Measurements from ENCODE around the gene PBX3. TPM values are rescaled to one million over a fixed set of nuclear protein-coding genes. Genes with fewer than 3 reads are reported as not detected.

PBX3 gene
- total and polyA plus RNA-seq, 10 of the 15 experiments (the other 5 are each of a cell fraction or from before 2014, with no cell fraction given) = 6.7 to 146 (median 22.2) TPM

DNA sequence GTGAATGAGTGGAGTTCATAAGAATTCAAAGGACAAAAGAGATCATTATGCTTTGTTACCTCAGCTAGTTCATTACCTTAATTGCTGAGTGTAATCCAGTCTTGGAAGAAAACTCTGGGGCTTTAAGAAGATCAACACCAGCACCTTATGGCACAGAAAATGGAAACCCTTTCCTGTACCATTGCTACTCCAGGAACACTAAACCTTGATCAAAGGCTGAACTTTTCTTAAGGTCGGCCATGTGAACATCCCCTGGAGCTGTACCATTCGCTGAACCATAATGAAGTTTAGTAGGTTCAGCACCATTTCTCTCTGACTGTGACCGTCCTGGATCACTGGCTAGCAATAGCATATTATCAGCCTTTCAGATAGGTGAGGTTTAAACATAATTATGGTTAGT lies 97.4 kb downstream of the PBX3 start:
- 53% methylated on average over 3 of the region's 3 CpGs for WGBS (ENCODE audit: insufficient coverage, insufficient replicate concordance, low lambda C conversion rate, missing lambda C conversion rate)
- H4K20me1 ChIP-seq (ENCODE audit: control insufficient read depth, insufficient read depth) = no peaks in the 10 kb centered on the region
- SMC1A ChIA-PET (ENCODE audit: uncharacterized antibody, unreplicated experiment) = interaction anchor here (0.9 to 5.6 kb wide), 6 partner anchors 9 to 211 kb away, joined by 3 to 22 read pairs (median 4); no protein-coding TSS in a partner anchor
- peaks cover 0 to 6% of the 10 kb centered on the region in 2 experiments; a peak in 1 of 4 replicates for H3K36me3 ChIP-seq (ENCODE audit: control insufficient read depth in 2 of 2, insufficient read depth in 2 of 2, low read length in 1 of 2)
- no peak; the same call in 1 of the 3 replicates for ATAC-seq
- POLR2A ChIA-PET = no interaction called here
- H3K27me3 ChIP-seq (replicated peaks in 1 of 2; ENCODE audit: control insufficient read depth in 2 of 2, insufficient read depth in 2 of 2, low read length in 1 of 2) = no peaks in the 10 kb centered on the region
- no peak overlapping the region for H3K4me2 ChIP-seq (ENCODE audit: control insufficient read depth, insufficient read depth)
- in situ Hi-C loops (cut with MboI) = no loop called here
- no peaks in the 10 kb centered on the region for H3K4me1 ChIP-seq (ENCODE audit: control insufficient read depth, insufficient read depth, low read length)
- RAD21 ChIA-PET (ENCODE audit: unreplicated experiment) = interaction anchor here (1.2 kb wide), 1 partner anchor 15 kb away, joined by 6 read pairs; no protein-coding TSS in a partner anchor
- H3K79me2 ChIP-seq (ENCODE audit: control insufficient read depth, insufficient read depth, low read length) = peaks cover 30% of the 10 kb centered on the region
- no peak for TF ChIP-seq SPI1 (IDR thresholded peaks at IDR 0.05; ENCODE audit: borderline replicate concordance, insufficient read depth, low read depth, low read length)
- no peak for TF ChIP-seq SIX5 (IDR thresholded peaks at IDR 0.05; ENCODE audit: low read depth, low read length, severe bottlenecking)
- TF ChIP-seq RAD51 (IDR thresholded peaks at IDR 0.05) = no peak
- no peak for TF ChIP-seq ZZZ3 (IDR thresholded peaks at IDR 0.05; ENCODE audit: control insufficient read depth, insufficient read length, low read depth)
- TF ChIP-seq, protein P1, sequence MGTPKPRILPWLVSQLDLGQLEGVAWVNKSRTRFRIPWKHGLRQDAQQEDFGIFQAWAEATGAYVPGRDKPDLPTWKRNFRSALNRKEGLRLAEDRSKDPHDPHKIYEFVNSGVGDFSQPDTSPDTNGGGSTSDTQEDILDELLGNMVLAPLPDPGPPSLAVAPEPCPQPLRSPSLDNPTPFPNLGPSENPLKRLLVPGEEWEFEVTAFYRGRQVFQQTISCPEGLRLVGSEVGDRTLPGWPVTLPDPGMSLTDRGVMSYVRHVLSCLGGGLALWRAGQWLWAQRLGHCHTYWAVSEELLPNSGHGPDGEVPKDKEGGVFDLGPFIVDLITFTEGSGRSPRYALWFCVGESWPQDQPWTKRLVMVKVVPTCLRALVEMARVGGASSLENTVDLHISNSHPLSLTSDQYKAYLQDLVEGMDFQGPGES (IDR thresholded peaks at IDR 0.05) = no peak
- TF ChIP-seq, protein P2, sequence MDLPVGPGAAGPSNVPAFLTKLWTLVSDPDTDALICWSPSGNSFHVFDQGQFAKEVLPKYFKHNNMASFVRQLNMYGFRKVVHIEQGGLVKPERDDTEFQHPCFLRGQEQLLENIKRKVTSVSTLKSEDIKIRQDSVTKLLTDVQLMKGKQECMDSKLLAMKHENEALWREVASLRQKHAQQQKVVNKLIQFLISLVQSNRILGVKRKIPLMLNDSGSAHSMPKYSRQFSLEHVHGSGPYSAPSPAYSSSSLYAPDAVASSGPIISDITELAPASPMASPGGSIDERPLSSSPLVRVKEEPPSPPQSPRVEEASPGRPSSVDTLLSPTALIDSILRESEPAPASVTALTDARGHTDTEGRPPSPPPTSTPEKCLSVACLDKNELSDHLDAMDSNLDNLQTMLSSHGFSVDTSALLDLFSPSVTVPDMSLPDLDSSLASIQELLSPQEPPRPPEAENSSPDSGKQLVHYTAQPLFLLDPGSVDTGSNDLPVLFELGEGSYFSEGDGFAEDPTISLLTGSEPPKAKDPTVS (IDR thresholded peaks at IDR 0.05; ENCODE audit: low read depth, low read length) = no peak
- no peak for TF ChIP-seq CEBPB (IDR thresholded peaks at IDR 0.05; ENCODE audit: borderline replicate concordance in 1 of 2, low read depth in 2 of 2, low read length in 2 of 2)
- TF ChIP-seq SUPT20H (IDR thresholded peaks at IDR 0.05; ENCODE audit: borderline replicate concordance, control insufficient read depth, low read depth, low read length) = no peak
- TF ChIP-seq SREBF2 (IDR thresholded peaks at IDR 0.05; ENCODE audit: low read length) = no peak
- TF ChIP-seq NR2C1 (IDR thresholded peaks at IDR 0.05) = no peak
- TF ChIP-seq EGR1 (IDR thresholded peaks at IDR 0.05; ENCODE audit: borderline replicate concordance in 1 of 2, low read depth in 2 of 2, low read length in 2 of 2) = no peak
- TF ChIP-seq, protein P3, sequence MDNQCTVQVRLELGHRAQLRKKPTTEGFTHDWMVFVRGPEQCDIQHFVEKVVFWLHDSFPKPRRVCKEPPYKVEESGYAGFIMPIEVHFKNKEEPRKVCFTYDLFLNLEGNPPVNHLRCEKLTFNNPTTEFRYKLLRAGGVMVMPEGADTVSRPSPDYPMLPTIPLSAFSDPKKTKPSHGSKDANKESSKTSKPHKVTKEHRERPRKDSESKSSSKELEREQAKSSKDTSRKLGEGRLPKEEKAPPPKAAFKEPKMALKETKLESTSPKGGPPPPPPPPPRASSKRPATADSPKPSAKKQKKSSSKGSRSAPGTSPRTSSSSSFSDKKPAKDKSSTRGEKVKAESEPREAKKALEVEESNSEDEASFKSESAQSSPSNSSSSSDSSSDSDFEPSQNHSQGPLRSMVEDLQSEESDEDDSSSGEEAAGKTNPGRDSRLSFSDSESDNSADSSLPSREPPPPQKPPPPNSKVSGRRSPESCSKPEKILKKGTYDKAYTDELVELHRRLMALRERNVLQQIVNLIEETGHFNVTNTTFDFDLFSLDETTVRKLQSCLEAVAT (IDR thresholded peaks at IDR 0.05) = no peak
- TF ChIP-seq, protein P4, sequence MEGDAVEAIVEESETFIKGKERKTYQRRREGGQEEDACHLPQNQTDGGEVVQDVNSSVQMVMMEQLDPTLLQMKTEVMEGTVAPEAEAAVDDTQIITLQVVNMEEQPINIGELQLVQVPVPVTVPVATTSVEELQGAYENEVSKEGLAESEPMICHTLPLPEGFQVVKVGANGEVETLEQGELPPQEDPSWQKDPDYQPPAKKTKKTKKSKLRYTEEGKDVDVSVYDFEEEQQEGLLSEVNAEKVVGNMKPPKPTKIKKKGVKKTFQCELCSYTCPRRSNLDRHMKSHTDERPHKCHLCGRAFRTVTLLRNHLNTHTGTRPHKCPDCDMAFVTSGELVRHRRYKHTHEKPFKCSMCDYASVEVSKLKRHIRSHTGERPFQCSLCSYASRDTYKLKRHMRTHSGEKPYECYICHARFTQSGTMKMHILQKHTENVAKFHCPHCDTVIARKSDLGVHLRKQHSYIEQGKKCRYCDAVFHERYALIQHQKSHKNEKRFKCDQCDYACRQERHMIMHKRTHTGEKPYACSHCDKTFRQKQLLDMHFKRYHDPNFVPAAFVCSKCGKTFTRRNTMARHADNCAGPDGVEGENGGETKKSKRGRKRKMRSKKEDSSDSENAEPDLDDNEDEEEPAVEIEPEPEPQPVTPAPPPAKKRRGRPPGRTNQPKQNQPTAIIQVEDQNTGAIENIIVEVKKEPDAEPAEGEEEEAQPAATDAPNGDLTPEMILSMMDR (IDR thresholded peaks at IDR 0.05 in 2 of 3, conservative IDR thresholded peaks at IDR 0.05 in 1 of 3; ENCODE audit: control insufficient read depth in 2 of 3, extremely low read depth in 1 of 3, insufficient read depth in 1 of 3, low read depth in 3 of 3, low read length in 3 of 3) = no peak
- TF ChIP-seq STAT3 (IDR thresholded peaks at IDR 0.05; ENCODE audit: low read depth, low read length) = no peak
- TF ChIP-seq MEF2A (IDR thresholded peaks at IDR 0.05; ENCODE audit: insufficient read depth, low read depth, low read length) = no peak
- TF ChIP-seq POLR2A (IDR thresholded peaks at IDR 0.05; ENCODE audit: low read depth, low read length) = no peak
- CTCF ChIA-PET = interaction anchor here (0.6 to 0.9 kb wide), 3 partner anchors 9 to 676 kb away, joined by 3 read pairs; no protein-coding TSS in a partner anchor
- no peak for DNase-seq (ENCODE audit: low read depth, low spot score)
- H3K27ac ChIP-seq (ENCODE audit: control insufficient read depth, insufficient read depth) = no peak overlapping the region
- BruUV-seq (replicated peaks) = no TSS peak
- no peak overlapping the region for H3K9ac ChIP-seq (ENCODE audit: control insufficient read depth, insufficient read depth, low read length)
- no peak for FAIRE-seq
- intact Hi-C loops (cut with micrococcal nuclease; ENCODE audit: unreplicated experiment) = loop anchor here (5.0 kb wide), 1 partner anchor 38 kb away; no protein-coding TSS in a partner anchor
- no peak overlapping the region for H3K4me3 ChIP-seq
- H2AFZ ChIP-seq (ENCODE audit: control insufficient read depth, low read depth, low read length) = no peak overlapping the region; the same call in 1 of the 2 replicates
- no peaks in the 10 kb centered on the region for H3K9me3 ChIP-seq (replicated peaks; ENCODE audit: control insufficient read depth, insufficient read depth, low read length)
